ENCODE data around the gene PLXNC1. TPM values are rescaled to one million over a fixed set of nuclear protein-coding genes. Genes with fewer than 3 reads are reported as not detected.

Gene PLXNC1
- total and polyA plus RNA-seq, 3 donors from 2014 or later = 36.5 to 201 (median 96.5) TPM

DNA sequence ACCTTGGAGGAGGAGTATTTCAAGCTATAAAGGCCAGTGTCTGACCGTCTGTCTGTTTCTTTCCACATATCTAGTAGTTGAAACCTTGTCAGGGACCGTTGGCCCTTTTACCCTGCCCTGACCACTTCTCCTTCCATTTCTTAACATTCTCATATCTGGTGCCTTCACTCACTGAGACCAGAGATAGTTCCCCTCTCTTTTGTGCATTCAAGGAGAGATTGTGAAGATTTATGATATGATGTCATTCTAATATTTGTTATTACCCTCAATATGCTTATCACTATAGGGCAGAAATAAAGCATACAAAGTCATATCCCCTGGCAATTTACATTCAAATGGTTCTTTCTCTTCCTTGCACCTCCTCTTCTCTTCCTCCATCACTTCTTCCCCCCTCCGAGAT is 83.3 kb downstream of the PLXNC1 start:
- intact Hi-C loops (cut with DNase I; ENCODE audit: low total_unique reads) = no loop called here
- DNase-seq = no peak

DNA sequence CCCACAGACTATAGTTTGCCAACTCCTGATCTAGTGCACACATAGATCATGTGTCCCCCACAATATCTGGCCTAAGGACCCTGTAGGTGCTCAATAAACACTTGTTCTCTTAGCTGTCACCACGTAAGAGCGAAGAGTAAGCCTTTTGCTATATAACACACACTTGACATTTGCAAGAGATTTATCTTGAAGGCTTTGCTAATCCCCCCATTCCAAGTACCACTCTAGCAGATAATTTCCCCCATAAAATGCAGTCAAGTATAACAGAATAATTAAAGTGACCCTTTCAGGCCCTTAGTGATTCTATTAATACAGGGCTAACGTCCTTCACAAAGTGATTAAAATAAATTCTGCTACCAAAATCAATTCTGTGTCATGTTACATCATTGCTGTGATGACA is 87.5 kb downstream of the PLXNC1 start:
- no peak for DNase-seq
- Histone ChIP-seq H3K27ac (no peak overlapping the region), H3K36me3 (ENCODE audit: low read depth, missing control alignments) (no peaks in the 10 kb centered on the region), H3K27me3 (no peaks in the 10 kb centered on the region), H3K4me3 (no peak overlapping the region), H3K4me1 (peaks cover 4% of the 10 kb centered on the region), H3K9me3 (no peaks in the 10 kb centered on the region)
- TF ChIP-seq, protein P1, sequence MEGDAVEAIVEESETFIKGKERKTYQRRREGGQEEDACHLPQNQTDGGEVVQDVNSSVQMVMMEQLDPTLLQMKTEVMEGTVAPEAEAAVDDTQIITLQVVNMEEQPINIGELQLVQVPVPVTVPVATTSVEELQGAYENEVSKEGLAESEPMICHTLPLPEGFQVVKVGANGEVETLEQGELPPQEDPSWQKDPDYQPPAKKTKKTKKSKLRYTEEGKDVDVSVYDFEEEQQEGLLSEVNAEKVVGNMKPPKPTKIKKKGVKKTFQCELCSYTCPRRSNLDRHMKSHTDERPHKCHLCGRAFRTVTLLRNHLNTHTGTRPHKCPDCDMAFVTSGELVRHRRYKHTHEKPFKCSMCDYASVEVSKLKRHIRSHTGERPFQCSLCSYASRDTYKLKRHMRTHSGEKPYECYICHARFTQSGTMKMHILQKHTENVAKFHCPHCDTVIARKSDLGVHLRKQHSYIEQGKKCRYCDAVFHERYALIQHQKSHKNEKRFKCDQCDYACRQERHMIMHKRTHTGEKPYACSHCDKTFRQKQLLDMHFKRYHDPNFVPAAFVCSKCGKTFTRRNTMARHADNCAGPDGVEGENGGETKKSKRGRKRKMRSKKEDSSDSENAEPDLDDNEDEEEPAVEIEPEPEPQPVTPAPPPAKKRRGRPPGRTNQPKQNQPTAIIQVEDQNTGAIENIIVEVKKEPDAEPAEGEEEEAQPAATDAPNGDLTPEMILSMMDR (IDR thresholded peaks at IDR 0.05) = no peak
- TF ChIP-seq POLR2A (IDR thresholded peaks at IDR 0.05) = no peak
- intact Hi-C loops (cut with DNase I; ENCODE audit: low total_unique reads) = no loop called here
- WGBS, 2 donors = 83 to 89% methylated on average over 3 of the region's 3 CpGs

More for the DNA sequence above, 83.3 kb downstream of the PLXNC1 start:
- Histone ChIP-seq H3K36me3 (ENCODE audit: low read depth, missing control alignments) (no peaks in the 10 kb centered on the region), H3K4me3 (no peak overlapping the region), H3K27ac (peak overlapping the region; percentile 1 to 27), H3K4me1 (peaks cover 4% of the 10 kb centered on the region), H3K27me3 (no peaks in the 10 kb centered on the region), H3K9me3 (no peaks in the 10 kb centered on the region)
- 80 to 87% methylated on average over 3 of the region's 3 CpGs for WGBS, 2 donors
- TF ChIP-seq, protein P1 (IDR thresholded peaks at IDR 0.05) = no peak
- no peak for TF ChIP-seq POLR2A (IDR thresholded peaks at IDR 0.05)

DNA sequence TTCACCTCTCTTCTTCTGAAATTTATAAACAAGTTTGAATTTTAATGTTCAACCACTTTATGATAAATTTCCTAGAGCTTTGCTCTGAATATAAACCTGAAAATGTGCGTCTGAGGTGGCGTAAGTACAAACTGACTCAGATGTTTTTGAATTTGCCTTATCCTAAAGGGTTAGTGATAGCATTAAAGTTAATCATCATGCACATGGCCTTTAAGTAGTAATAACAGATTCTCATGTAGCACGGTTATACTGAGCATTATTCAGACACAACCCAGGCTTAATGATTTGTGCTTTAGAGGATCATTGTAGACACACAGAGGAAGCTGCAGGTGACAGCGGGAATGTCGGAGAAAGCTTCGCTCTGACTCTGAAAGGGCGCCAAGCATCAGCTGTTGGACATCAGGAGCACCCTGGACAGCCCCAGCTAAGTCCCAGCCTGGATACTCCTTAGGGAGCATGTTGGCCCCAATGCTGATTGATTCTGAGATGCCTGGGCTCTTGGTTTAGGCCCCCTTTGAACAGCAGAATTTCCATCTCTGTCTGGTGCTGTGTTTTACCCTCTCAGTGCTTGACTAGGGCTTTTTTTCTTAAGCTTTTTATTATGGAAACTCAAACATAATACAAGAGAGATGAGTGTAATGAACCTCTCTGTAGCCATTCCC is 91.1 kb downstream of the PLXNC1 start:
- no peaks in the 10 kb centered on the region for H3K4me1 ChIP-seq
- H3K27ac ChIP-seq = no peak overlapping the region
- intact Hi-C loops (cut with DNase I; ENCODE audit: low total_unique reads) = no loop called here
- H3K36me3 ChIP-seq (ENCODE audit: low read depth, missing control alignments) = no peaks in the 10 kb centered on the region
- no peak for DNase-seq
- H3K27me3 ChIP-seq = no peaks in the 10 kb centered on the region
- no peak for TF ChIP-seq POLR2A (IDR thresholded peaks at IDR 0.05)
- TF ChIP-seq, protein P1 (IDR thresholded peaks at IDR 0.05) = no peak
- WGBS, 2 donors = 89 to 94% methylated on average over 7 of the region's 7 CpGs
- H3K4me3 ChIP-seq = no peak overlapping the region
- no peaks in the 10 kb centered on the region for H3K9me3 ChIP-seq

DNA sequence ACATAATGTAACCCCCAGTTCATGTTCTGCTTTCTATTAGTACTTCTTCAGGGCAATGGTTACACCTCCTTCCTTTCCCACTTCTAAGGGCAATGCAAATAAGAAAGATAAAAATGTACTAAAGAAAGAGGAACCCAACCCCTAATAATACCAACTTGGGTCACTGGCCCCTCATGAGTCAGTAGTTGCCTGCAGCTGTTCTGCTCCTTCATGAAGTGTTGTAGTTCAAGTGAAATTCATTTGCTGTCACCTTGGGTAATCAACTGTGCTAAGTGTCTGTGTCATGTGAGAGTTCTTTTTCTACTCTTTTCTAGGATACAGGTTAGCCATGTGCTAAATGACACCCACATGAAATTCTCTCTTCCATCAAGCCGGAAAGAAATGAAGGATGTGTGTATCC is 91.8 kb downstream of the PLXNC1 start:
- TF ChIP-seq, protein P1 (IDR thresholded peaks at IDR 0.05) = no peak
- WGBS, 2 donors = 94 to 95% methylated on average over 1 of the region's 1 CpG

DNA sequence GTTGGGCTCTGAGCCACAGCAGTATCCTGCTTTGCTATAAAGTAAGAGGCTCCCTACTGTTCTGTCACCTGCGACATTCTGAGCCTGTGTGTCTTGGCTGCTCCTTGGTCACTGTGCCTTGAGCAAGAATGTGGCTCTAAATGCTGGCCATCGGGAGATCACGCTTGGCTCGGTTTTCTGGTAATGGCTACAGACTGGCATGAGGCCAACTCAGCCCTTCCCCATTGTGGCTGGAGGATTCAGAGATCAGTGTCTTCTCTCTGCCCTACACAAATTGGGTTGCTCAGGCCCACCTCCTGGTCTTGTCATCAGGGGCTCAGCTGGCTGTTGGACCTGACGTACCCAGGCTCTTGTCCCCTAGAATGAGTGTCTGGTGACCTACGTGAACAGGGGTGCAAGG is 94.5 kb downstream of the PLXNC1 start:
- Histone ChIP-seq H3K4me3 (no peak overlapping the region), H3K4me1 (no peaks in the 10 kb centered on the region), H3K27me3 (no peaks in the 10 kb centered on the region), H3K9me3 (no peaks in the 10 kb centered on the region), H3K36me3 (ENCODE audit: low read depth, missing control alignments) (no peaks in the 10 kb centered on the region), H3K27ac (no peak overlapping the region)
- intact Hi-C loops (cut with DNase I; ENCODE audit: low total_unique reads) = no loop called here
- TF ChIP-seq, protein P1 (IDR thresholded peaks at IDR 0.05) = no peak
- TF ChIP-seq POLR2A (IDR thresholded peaks at IDR 0.05) = no peak
- 83 to 90% methylated on average over 2 to 6 of the region's 6 CpGs for WGBS, 2 donors
- DNase-seq = no peak

More for the DNA sequence above, 91.8 kb downstream of the PLXNC1 start:
- Histone ChIP-seq H3K27ac (no peak overlapping the region), H3K4me3 (no peak overlapping the region), H3K4me1 (no peaks in the 10 kb centered on the region), H3K9me3 (no peaks in the 10 kb centered on the region), H3K27me3 (no peaks in the 10 kb centered on the region), H3K36me3 (ENCODE audit: low read depth, missing control alignments) (no peaks in the 10 kb centered on the region)
- no peak for DNase-seq
- intact Hi-C loops (cut with DNase I; ENCODE audit: low total_unique reads) = no loop called here
